ENCODE results near the gene SMYD3.

- TF ChIP-seq CTCF (IDR thresholded peaks at IDR 0.05; ENCODE audit: low read length) (no peak), EZH2phosphoT487 (IDR thresholded peaks at IDR 0.05; ENCODE audit: low read length) (no peak)
Observed at GRCh38 chr1:246398126-246398813, 108.8 kb downstream of the SMYD3 start.
